AG04449 (cell line): ENCODE results near the gene CD79A.
"Not testable (repeated sequence)": the region's sequence is repeated elsewhere in the genome, so short reads cannot be mapped to it uniquely, and the experiment has no call there.

Experiments used
- CTCF ChIA-PET: fragments of 350-600 bp; formaldehyde crosslinking; extraction: SDS; loops from one replicate; lab custom pipeline; 2021; ENCODE audit warnings: antibody characterized with exemption; lab: Yijun Ruan, JAX
- POLR2A ChIA-PET: fragments of 400-600, 350-600 bp; formaldehyde crosslinking; extraction: SDS; loops from one replicate; lab custom pipeline; 2020; ENCODE audit warnings: antibody characterized with exemption, inconsistent platforms; lab: Yijun Ruan, JAX
- DNase-seq: peaks from one replicate; pipeline ENCODE4 v3.0.0-alpha.2; 2010; ENCODE audit warnings: low read depth, low spot score
- H3K4me3 ChIP-seq: 2 replicates; pipeline ENCODE4 v1.5.1; 2011; ENCODE audit warnings: low read depth, mild to moderate bottlenecking, control low read depth, low read length
- TF ChIP-seq, protein P1 (sequence below): IDR thresholded peaks from one replicate; pipeline ENCODE4 v1.5.1; 2011; ENCODE audit warnings: mild to moderate bottlenecking, moderate library complexity, low read length, control low read depth, inconsistent platforms; ENCODE audit not compliant: insufficient read depth; ENCODE audit errors: missing control alignments

Gene CD79A

DNA sequence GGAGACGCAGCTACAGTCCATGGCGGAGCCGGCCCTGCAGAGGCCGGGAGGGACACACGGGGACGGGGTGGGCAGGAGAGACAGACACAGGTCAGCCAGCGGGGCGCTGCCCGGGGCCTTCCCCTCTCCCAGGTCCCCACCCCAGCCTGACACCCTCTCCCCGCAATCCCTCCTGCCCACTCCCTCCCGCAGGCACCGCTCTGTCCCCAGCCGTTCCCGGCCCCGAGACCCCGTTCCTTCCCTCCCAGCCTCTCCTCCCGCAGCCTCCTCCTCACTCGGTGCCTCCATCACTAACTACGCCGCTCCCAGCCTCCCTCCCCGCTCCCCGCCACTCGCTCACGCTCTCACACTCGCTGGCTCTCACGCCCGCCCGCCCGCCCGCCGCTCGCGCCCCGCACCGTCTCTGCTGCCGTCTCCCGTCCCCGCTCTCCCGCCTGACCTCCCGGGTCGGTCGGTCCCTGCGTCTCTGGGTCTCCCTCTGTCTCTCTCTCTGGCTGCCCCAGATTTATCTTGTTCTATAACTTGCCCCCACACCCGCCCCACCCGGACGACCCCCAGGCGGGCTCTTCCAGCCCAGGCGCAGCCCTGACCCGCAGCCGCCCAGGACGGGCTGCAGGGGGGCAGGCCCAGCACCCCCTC, 35.9 kb downstream of the CD79A start:
- ChIA-PET CTCF (no interaction called here), POLR2A (interaction anchor here (0.5 kb wide), 1 partner anchor 49 kb away, joined by 4 read pairs; no protein-coding TSS in a partner anchor)
- DNase-seq, result no peak
- TF ChIP-seq, protein P1, sequence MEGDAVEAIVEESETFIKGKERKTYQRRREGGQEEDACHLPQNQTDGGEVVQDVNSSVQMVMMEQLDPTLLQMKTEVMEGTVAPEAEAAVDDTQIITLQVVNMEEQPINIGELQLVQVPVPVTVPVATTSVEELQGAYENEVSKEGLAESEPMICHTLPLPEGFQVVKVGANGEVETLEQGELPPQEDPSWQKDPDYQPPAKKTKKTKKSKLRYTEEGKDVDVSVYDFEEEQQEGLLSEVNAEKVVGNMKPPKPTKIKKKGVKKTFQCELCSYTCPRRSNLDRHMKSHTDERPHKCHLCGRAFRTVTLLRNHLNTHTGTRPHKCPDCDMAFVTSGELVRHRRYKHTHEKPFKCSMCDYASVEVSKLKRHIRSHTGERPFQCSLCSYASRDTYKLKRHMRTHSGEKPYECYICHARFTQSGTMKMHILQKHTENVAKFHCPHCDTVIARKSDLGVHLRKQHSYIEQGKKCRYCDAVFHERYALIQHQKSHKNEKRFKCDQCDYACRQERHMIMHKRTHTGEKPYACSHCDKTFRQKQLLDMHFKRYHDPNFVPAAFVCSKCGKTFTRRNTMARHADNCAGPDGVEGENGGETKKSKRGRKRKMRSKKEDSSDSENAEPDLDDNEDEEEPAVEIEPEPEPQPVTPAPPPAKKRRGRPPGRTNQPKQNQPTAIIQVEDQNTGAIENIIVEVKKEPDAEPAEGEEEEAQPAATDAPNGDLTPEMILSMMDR, result no peak
- H3K4me3 ChIP-seq, result no peak overlapping the region

DNA sequence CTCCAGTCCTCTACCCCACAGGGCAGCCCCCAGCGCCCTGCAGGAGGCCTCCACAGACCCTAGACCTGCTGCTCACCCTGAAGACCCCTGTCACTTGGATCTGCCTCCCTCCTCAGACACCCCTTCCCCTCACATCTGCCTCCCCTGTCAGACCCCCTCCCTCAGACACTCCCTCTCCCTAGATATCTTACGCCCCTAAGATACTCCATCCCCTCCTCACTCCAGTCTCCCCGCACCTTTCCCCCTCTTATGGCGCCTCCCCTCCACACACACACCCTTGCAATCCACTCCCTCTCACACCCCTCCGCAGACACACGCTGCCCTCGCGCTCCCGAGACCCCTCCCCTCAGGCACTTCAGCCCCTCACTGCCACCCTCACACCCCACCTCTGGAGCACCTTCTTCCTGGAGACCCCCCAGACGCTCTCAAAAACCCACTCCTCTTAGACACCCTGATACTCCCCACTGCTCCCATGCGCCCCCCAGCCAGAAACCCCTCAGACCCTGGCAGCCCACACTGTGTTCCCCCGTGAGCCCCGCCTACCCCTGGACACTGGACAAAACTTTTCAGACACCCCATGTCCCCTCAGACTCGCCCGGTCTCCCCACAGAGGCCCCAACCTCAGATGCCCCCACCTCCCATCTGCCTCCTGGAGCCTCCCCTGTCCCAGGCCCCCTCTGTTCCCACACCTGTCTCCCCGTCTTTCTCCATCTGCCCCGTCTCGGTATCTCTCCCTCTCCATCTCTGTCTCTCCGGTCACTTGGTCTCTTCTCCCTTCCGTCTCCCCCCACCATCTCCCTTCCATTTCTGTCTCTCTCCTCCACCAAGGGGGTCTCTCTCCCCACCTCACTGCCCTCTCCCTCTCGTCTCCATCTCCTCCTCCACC, 36.7 kb downstream of the CD79A start:
- TF ChIP-seq, protein P1, result no peak
- CTCF ChIA-PET, result no interaction called here
- no peak overlapping the region for H3K4me3 ChIP-seq
- no peak for DNase-seq
- POLR2A ChIA-PET, result no interaction called here

DNA sequence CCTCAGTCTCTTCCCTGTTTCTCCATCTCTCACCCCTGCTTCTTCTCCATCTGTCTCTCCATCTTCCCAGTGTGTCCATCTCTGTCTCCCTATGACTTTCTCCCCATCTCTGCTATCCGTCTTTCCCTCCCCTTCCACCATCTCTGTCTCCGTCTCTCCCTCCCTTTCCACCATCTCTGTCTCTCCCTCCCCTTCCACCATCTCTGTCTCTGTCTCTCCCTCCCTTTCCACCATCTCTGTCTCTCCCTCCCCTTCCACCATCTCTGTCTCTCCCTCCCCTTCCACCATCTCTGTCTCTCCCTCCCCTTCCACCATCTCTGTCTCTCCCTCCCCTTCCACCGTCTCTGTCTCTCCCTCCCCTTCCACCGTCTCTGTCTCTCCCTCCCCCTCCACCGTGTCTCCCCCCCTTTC, 37.4 kb downstream of the CD79A start:
- H3K4me3 ChIP-seq, CTCF ChIA-PET, DNase-seq, POLR2A ChIA-PET: not testable (repeated sequence)

DNA sequence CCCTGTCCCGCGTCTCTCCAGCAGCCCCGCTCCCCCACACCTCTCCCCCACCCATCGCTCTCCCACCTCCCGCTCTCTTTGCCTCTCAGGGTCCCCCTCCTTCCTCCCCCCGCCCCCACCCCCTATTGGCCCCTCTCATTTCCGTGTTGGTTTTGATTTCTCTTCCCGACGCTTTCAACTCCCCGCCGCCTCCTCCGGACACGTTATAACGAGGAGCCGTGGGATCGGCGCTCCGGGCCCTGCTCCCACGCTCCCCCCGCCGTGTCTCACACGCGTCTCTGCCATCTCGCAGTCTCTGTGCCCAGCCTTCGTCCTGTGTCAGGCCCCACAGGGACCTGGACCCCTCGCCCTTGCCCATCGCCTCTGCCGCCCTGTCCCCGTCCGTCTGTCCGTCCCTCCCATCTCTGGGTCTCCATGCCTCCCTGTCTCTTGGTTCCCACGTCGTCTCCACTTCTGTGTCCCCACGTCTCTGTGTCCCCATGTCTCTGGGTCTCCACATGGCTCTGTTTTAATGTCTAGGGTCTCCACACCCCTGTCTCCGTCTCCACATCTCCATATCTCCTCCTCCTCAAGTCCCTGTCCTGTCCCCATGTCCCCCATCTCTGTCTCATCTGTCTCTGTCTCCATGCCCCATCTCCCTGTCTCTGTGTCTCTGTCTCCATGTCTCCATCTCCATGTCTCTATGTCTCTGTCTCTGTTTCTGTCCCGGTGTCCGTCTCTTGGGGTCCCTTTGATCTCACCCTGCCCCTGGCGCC, 38.1 kb downstream of the CD79A start:
- POLR2A ChIA-PET, result no interaction called here

DNA sequence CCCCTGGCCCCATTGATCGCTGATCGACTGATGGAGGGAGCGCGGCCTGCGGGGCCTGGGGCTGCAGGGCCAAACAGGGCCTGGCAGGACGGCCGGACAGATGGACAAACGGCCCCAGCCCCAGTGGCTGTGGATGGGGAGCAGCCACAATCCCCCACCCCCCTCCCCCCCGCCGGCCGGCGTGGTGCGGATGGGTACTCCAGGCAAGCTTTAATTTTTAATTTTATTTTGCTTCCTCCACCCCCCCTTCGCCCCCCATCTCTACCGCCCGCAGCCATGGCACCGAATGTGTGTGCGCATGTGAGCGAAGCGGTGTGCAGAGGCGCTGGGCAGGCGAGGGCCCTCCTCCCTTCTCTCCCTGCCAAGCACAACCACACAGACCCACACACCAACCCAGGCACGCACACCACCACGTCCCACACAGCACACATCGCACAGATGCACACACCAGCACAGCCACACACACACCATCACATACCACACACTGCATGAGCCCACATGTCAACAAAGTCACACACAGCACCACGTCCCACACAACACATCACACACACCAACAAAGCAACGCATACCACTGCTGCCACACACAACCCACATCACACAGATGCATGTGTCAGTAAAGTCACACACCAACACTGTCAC, 38.8 kb downstream of the CD79A start:
- ChIA-PET CTCF (no interaction called here), POLR2A (no interaction called here)
- TF ChIP-seq, protein P1, result no peak
- DNase-seq, result no peak
- H3K4me3 ChIP-seq, result no peak overlapping the region

More for the DNA sequence above, 38.1 kb downstream of the CD79A start:
- TF ChIP-seq, protein P1, result no peak
- no peak for DNase-seq
- no peak overlapping the region for H3K4me3 ChIP-seq
- CTCF ChIA-PET, result no interaction called here

DNA sequence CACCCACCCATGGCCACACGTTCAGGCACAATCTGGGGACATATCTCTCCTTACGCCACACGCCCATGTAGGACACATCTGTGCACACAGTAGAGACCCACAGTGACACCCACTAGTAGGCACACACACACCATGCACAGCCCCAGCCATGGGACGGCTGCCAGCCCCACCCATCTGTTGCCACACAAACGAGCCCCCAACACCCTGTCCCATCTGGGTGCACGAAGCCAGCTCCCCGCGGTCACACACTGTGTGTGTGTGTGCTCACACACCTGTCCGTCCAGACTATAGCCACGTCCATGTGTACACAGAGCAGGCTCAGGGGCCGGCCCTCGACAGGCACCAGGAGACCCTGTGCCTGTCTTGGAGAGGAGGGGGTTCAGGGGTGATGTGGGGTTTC, 40.6 kb downstream of the CD79A start:
- POLR2A ChIA-PET, result no interaction called here
- no peak overlapping the region for H3K4me3 ChIP-seq
- TF ChIP-seq, protein P1, result no peak
- CTCF ChIA-PET, result no interaction called here
- DNase-seq, result no peak
